ENCODE data around the gene COL11A2.

The COL11A2 gene

DNA sequence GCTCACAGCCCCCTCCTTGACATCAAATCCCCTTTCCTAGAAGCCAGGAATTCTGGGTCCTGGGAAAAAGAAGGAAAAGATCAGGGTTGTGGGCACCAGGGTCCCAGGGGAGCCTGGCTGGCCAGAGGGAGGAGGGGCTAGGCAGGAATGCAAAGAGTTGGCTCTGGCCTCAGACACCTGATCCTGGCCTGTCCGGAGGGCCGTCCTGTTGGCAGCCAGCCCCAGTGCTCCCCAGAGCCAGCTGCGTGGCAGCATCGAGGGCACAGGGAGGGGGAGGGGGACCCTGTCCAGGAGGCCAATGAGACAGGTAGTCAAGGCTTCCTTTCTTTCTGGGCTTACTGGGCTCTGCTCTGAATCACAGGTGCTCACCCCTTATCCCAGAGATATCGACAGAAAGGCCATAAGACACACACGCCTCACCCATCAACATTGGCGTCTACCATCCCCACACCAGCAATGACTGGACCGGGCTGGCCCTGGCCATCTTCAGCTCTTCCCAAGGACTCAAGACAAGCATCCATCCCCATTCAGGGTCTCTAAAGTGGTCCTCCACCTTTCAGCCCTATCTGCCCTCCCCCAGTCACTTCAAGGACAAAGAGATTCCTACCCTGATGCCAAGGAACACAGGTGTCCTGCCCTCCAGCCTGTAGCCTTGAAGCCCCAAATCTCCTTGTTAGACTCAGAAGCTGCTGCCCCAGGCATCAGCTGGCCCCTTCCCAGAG lies 723 bp downstream of the COL11A2 start:
- no peak for DNase-seq

DNA sequence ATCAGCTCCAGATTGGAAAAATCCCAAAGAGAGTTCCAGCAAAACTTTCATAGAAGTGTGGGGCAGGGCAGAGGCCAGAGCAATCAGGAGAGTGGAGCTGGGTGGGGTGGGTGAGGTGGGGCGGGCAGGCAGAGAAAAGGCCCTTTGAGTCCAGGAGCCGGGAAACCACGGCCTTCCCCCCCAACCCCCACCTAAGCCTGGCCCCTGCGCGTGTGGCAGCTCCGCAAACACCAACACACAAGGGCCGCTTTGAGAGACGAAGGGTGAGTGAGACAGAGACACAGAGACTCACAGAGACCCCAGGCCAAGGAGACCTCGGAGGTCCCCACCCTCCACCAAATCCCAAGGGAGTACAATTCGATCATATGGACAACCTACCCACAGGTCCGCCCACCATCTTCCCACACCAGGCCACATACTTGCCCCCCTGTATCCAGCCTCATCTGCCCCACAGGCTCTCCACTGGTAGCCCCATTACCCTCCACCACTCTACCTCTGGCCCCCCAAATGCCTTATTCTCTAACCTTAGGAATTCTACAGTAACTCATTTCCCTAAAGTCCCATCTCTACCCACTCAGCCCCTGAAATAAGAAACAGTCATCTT lies 1.7 kb downstream of the COL11A2 start:
- DNase-seq: no peak

DNA sequence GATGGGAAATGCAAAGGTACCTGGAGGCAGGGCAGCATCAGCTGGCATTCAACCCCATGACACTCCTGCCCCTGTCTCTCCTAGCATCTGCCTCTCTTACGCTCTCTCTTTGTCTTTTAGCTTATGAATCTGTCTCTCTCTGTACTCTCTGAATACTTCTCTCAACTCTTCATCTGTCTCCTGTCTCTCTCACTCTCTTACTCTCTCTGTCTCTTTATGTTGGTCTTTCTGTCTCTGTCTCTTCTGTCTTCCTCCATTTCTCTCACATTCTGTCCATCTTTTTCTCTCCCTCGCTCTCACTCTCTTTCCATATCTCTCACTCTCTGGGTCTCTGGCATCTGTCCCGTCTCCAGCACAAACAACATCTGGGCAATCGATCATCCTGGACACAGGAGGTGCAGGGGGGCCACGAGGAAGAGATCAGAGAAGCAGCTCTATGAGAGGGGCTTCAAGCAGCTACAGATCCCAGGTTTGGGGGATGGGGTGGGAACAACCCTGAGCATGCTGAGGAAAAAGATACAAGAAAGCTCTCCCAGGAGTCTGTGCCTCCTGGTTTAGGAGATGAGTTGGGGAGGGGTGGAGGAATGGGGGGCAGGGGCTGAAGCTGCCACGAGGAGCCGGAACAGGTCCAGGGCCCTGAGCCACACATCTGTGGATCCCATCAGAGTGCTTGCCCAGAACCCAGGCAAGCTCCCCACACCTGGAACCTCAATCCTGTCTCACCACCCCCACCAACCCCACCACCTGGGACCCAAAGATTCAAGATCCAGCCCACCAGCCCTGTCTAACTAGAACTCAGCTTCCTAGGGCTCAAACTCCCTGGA lies 2.4 kb downstream of the COL11A2 start:
- no peak for DNase-seq

DNA sequence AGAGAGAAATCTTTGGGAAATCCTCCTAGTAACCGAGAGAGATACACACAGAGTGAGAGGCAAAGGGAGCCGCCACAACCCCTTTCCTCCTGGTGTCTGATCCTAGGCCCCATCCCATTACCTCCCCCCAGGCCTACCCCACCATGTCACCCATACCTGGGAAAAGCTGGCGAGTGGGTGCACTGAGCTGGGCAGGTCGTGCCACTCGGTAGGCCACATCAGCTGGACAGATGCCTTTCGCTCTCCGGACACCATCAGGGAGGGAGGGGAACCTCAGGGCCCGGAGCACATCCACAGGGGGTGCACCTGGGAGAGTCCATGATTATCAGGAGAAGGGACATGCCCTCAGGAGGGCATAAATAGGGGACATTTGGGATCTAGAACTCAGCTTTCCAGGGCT lies 3.1 kb downstream of the COL11A2 start:
- DNase-seq: no peak

DNA sequence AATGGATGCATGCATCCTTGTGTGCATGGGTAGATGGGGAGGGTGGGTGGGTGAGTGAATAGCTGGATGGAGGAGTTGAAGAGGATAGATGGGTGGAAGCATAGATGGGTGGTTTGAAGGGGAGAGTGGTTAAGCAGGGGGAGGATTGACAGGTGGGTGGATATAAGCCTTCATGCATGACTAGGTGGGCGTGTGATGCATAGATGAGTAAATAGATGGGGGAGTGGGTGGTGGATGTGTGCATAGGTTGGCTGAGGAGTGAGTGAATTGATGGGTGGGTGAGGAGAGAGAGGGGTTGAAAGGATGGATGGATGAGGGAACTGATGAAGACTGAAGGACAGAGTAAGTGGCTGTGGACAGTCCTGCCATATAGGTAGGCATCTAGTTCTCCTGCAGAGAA lies 4.5 kb downstream of the COL11A2 start:
- DNase-seq: no peak

DNA sequence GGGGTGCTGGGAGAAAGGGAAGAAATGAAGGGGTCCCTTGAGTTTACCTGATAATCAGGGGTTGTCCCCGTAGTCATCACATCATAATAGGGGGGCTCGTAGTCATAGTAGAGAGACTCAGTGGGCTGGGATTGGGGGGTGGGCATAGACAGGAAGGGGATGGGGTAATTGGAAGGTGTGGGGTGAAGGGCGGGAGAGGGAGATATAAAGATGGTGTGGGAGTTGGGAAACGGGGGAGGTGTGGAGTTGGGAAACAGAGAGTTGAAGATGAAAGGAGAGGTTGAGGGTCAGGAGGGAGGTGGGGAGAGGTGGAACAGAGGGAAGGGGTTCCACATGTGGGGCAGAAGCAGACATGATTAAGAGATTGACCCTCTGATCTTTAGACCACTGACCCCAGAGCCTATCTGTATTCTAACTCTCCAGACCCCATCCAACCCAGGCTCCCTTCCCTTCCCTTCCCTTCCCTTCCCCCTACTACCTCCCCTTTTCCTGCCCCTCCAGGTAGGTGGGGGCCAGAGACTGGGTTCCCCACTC lies 6.5 kb downstream of the COL11A2 start:
- DNase-seq: no peak

DNA sequence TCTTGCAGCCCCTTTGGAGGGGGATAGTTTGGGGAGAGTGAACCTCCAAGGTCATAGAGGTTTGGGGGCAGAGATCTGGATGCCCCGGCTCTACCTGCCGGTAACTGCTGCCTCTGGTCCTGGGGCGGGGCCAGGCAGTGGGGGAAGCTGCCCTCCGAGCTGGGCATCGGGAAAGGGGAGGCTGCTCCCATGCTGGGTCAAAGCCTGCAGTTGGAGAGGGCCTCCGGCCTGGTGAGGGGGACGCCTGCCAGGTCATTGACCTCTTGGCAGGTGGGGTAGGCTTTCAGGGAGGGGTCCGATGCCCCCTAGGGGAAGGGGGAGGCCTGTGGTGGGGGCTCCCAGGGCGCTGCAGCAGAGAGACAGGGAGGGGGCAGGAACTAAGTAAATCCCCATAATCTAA lies 7.1 kb downstream of the COL11A2 start:
- no peak for DNase-seq

DNA sequence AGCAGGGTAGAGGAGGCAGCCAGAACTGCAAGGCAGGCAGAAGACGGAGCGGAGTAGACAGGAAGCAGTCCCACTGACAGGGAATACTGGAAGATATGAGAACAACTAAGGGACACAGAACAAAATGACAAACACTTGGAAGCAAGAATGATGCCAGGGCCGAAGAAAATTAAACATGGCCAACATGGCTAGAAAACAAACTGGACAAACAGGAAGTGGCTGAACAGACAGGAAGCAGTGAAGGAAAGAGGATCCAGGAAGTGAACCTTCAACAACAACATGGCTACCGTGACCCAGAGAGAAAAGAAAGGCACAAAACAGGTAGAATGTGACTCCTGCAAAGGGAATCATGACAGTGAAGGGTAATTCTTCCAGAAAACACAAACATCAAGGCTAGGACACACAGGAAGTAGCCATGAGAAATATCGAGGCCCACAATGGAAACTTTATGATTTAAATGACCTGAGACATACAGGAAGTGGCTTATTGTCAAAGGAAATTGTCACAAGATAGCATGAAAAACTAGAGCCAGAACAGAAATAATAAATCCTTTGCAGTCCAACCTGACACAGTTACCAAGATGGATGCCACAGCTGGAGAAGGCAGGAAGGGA lies 9.1 kb downstream of the COL11A2 start:
- DNase-seq: no peak

DNA sequence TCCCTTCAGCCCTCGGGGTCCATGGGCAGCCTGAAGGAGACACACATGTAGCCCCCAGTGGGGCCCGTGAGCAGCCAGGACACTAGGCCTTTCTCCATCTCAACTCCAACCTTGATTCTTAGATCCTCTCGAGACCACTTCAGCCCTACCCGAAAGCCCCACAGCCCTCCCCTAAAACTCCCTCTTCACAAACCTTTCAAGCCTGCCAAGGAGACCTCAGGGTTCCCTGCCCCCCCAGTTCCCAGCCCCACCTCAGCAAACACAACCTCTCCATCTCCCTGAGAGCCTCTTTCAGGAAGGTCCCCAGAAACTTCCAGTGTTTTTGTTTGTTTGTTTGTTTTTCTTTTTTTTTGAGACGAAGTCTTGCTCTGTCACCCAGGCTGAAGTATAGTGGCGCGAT lies 11.1 kb downstream of the COL11A2 start:
- no peak for DNase-seq

DNA sequence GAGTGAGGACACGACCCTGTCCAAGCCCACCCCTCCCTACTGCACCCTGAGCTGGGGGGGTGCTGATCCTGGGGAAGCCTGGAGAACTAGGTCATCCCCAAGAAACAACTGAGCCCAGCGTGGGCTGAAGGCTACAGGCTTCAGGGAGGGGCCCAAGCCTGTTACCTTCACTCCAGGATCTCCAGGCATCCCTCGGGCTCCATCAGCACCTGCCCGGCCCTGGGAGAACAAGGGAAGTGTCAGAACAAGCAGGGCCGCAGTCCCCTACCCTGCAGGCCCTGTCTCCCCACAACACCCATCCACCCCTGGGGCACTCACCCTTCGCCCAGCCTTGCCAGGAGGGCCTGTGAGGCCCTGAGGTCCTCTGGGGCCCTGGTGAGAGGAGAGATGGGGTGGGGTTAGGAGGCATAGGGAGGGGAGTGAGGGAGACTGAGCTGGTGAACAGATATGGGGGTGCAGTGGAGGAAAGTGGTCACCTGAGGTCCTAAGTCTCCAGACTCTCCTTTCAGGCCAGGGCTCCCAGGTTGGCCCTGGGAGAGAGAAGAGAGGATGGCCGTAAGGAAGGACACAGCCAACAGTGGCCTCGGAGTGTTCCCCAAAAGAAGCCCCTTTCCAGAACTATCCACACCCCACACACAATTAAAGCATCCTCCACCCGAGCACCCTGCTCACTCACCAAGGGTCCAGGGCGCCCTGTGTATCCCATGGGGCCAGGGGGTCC lies 13.4 kb downstream of the COL11A2 start:
- no peak for DNase-seq

DNA sequence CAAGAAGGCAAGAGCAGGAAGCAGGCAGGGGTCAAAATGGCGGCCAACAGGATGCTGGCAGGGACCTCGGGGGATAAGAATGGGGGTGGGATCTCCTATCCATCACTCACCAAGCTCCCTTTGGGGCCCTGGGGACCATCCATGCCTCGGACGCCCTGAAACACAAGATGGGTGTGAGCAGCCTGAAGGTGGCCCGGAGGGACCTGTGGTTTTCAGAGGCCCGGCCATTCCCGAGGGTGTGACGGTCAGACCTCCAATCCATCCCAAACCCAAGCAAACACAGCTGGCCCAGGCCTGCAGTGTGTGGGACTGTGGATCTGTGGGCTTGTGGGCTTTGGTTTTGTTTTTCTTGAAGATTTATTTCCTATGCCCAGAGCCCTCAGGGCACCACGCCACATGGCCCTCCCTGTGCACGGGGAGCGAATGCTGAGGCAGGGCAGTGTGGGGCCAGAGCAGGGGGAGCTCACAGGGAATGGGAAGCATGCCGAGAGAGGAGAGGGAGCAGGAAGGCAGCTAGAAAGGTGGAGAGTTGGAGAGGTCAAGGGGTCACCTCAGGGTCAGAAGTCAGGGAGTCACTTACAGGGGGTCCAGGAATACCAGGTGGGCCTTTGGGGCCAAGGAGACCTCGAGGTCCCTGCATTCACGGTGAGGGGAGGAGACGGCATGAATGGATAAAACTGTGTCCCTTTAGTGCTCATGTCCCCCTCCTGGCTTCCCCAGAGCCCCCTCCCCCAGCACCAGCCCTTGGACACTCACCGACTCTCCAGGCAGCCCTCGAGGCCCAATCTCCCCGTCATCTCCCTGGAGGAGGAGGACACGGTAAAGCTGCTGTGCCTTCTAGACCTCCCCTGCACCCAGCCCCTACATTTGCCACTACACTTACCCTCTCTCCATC lies 14.5 kb downstream of the COL11A2 start:
- no peak for DNase-seq

DNA sequence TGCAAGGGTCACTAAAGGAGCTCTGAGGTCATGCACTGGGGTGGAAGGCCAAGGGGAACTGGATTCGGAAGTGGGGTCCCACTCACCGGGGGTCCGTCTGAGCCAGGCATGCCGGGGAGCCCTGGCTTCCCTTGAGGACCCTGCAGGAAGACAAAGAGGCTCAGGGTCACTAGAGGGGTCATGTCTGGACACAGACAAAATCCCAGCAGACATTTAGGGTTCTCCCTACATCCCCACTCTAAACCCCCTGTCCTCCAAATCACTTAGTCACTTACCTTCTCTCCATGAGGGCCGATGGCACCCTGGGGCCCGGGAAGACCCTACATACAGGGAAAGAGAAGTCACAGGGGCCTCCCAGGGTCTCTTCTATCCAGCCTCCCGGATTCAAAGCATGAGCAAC lies 15.4 kb downstream of the COL11A2 start:
- no peak for DNase-seq

DNA sequence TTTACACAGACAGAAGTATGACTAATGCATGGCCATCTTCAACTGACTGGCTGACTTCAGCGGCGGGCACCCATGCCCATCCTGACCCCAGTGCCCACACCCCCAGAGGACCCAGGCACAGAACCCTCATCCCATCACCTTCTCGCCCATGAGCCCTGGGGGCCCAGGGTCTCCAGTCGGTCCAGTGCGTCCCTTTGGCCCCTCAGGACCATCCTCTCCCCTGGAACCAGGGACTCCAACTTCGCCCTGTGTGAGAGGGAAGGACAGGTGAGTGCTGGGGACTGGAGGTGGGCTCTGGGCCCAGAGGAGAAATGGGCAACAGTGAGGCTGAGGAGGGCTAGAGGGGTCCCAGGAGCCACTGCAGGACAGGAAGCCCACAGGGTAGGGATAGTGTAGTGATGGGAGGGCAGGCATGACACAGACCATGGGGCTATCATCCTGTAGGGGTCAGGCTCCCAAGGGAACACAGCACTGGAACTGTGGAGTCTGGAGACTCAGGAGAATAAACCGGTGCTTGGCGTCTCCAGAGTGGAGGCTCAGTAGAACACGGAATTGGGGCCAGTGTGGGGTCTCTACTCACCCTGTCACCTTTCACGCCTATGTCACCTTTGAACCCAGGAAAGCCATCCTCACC lies 16.7 kb downstream of the COL11A2 start:
- DNase-seq: no peak

DNA sequence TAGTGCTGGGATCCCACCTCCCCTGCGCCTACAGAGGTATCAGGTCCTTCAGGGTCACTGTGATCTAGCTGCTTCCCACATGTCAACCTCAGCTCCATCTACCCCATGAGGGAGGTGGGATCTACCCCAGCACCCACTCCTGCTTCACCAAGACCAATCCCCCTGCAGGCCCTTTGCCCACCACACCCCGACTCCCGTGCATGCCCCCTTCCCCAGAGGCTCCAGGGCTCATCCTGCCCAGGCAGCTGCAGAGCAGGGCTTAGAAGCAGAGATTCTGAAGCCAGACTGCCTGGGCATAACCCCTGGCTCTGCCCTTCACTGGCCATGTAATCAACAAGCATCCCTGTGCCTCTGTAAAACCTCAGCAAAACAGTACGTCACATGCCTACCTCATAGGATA lies 17.5 kb downstream of the COL11A2 start:
- no peak for DNase-seq

DNA sequence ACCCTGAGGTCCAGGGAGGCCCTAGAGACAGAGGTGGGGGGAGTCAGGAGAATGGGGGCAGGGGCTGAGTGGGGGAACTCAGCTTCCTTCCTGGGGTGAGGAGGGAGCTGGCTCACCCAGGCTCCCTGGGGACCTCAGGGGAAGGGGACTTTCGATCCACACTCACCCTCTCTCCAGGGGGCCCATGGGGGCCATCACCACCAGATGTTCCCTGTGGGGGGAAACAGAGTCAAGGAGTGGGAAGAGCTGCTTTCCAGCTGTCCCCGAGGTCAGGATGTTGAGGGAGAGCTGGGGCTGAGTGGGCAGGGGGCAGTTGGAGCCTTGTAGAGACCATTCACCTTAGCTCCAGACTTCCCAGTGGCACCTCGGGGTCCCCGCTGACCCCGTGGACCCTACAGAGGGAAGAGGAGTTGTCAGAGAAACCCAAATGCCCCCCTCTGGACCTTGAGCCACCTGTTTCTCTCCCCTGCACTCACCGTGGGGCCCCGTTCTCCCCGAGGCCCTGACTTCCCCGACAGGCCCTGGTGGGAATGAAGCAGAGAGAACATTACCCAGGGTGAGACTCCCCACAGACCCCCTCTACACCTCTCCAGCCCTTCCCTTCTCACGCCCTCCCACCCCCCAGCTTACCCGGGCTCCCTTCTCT lies 18.6 kb downstream of the COL11A2 start:
- no peak for DNase-seq

DNA sequence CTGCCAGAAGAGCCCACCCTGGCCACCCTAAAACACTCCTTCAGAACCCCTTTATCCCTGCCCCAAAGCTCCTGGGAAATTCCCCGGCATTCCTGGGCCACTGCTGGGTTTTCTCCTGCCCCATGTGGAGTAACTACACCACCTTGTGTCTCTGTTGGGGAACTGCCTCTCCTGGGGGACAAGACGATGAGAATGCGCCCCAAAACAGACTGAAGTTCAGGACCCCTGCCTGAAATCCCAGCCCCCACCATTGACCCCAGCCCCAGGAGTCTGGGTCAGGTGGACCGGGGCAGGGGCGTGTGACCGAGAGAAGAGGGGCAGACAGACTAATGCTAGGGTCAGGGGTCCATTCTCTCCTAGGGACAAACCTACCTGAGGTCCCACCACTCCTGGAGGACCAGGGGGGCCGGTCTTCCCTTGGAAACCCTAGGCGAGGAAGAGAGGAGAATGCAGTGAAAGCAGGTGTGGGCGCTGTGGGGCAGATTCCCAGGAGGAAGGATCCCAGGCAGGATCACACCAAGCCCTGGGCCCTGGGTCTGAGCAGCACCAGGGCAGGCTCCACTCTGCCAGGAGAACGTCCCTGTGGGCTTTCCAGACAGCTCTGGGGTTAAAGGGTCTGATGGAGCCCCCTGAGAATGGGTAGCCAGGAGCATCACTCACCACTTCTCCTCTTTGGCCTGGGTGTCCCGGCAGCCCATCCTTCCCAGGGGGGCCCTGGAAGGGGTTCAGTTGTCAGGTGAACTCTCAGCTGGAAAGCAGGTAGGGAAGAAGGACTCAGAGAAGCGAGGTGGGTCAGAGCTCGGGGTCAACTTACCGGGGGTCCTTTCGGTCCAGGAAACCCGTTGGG lies 19.4 kb downstream of the COL11A2 start:
- DNase-seq: no peak

DNA sequence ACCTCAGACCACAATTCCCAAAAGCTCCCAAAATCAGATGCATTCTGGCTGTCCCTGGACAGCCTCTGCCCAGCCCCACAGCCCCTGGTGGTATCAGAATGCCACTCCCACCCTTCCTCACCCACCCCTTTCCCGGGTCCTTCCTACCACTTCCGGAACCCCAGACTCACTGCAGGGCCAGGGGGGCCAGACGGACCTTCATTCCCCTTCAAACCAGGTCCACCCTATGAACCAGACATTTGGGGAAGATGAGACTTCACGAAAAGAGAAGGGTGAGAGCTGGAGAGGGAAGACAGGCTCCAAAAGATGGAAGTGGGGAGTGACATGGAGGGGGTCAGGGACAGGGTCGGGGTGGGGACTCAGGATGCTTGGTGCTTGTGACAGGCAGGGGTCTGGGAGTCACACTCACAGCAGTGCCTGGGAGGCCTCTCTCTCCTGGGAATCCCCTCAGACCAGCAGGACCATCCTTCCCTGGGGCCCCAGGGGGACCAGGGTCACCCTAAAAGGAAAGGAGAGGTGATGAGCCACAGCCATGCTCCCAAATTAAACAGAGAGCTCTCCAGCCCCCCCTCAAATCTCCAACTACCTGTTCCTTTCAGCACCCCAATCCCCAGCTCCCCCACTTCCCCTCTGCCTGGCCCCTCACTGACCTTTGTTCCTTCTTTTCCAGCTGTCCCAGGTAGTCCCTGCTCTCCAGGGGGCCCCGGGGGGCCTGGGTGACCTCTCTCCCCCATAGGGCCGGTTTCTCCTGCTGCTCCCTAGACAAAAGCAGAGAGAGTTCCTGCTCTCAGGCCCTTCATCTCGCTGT lies 20.2 kb downstream of the COL11A2 start:
- DNase-seq: no peak

DNA sequence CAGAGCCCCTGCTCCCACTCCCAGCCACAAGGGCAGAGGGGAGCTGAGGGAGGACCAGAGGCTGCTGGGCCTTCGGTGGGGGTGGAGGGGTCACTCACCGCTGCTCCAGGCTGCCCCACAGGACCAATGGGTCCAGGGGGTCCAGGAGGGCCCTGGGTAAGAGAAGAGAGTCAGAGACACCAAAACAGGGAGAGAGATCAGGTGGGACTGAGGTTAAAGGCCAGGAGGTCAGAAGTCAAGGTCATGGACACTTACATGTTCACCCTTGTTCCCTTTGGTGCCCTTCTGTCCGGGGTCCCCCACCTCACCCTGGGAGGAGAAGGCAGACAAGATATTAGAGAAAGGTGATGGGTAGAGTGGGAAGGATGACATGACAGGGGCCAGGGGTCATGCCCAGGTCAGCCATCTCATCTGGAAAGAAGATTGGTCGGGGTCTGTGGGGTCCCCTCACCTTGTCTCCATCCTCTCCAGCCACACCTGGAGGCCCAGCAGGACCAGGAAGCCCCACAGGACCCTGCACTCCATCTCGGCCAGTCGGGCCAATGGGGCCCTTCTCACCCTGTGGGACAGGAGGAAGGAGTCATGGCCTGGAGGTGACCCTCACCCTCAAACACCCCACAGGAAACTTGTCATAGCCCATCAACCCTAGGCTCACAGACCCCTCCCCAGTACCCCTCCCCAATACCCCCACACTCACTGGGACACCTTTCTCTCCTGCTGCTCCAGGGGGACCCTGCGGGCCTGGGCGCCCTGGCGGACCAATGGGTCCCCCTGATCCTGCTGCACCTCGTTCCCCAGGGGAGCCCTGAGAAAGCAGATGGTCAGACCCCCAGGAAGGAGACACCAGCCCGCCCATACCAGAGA lies 21.0 kb downstream of the COL11A2 start:
- DNase-seq: no peak
